GM21381 (cell line): ENCODE results near the gene ZNF212.

ENCODE experiments used
- ATAC-seq: cut with Tn5 transposase; IDR thresholded peaks from one replicate; pipeline ENCODE4 v1.9.1; 2021; ENCODE audit warnings: mild to moderate bottlenecking, moderate library complexity; ENCODE audit not compliant: unreplicated experiment

Gene ZNF212

DNA sequence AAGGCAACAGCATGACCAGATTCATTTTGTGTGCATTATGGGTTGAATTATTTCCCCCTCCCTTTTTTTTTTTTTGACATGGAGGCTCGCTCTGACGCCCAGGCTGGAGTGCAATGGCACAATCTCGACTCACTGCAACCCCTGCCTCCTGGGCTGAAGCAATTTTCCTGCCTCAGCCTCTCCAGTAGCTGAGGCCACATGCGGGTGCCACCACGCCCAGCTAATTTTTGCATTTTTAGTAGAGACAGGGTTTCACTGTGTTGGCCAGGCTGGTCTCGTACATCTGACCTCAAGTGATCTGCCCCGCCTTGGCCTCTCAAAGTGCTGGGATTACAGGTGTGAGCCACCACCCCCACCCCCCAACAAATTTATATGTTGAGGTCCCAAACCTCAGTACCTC is 64.6 kb downstream of the ZNF212 start:
- ATAC-seq = no peak
